HepG2 (cell line): ENCODE results near the gene TUBB4A. TPM values are rescaled to one million over a fixed set of nuclear protein-coding genes. Genes with fewer than 3 reads are reported as not detected.

ENCODE experiments used
- ATAC-seq: fragments of 200-7000 bp; cut with Tn5 transposase; 3 replicates; pipeline ENCODE4 v1.9.1; 2020; ENCODE audit warnings: mild to moderate bottlenecking, moderate library complexity
- BruUV-seq: library from RNA; stranded (reverse); fragments of 400-500 nt; replicated peaks from 2 replicates; lab custom pipeline; 2021; lab: Mats Ljungman, UMichigan
- CTCF ChIA-PET: fragments of 300-600 bp; formaldehyde crosslinking; extraction: SDS; loops from one replicate; lab custom pipeline; 2021; ENCODE audit warnings: low total read pairs, inconsistent platforms, low intra/inter-chr PET ratio; lab: Yijun Ruan, JAX
- POLR2A ChIA-PET: fragments of 350-600 bp; sonication (Branson Sonifier 250); formaldehyde crosslinking; loops from one replicate; lab custom pipeline; 2020; ENCODE audit warnings: antibody characterized with exemption, inconsistent platforms; lab: Yijun Ruan, JAX
- DNase-seq: peaks from one replicate; pipeline ENCODE4 v3.0.0-alpha.2; 2015; ENCODE audit warnings: low spot score
- FAIRE-seq: peaks from 3 replicates; lab custom pipeline; 2011; peaks lifted over from hg19 to GRCh38; lab: Jason Lieb, UNC
- H2AFZ ChIP-seq: one replicate; pipeline ENCODE4 v1.6.1; 2011; ENCODE audit warnings: low read length, inconsistent platforms
- H3K27ac ChIP-seq: fragments of 300-600 bp; 3 replicates; pipeline ENCODE4 v1.8.0; 2011; ENCODE audit warnings: mixed run types, mild to moderate bottlenecking, mixed read lengths, low read length, inconsistent platforms; ENCODE audit not compliant: insufficient read depth; ENCODE audit errors: extremely low read length
- H3K27me3 ChIP-seq, 2 experiments: fragments of 200-600 bp in 1 of 2; 2 replicates in 1 of 2; 3 replicates in 1 of 2; pipeline versions ENCODE4 v1.6.0 to v1.8.0; 2011; ENCODE audit warnings: low read length in 2 of 2, mild to moderate bottlenecking in 2 of 2, moderate library complexity in 2 of 2, inconsistent platforms in 1 of 2; ENCODE audit not compliant: insufficient read depth in 2 of 2, control insufficient read depth in 1 of 2
- H3K36me3 ChIP-seq, 2 experiments: fragments of 200-600 bp in 1 of 2; replicated peaks in 1 of 2; 2 replicates in 1 of 2; 3 replicates in 1 of 2; pipeline versions ENCODE4 v1.5.1 to v1.8.0; 2011; ENCODE audit warnings: low read length in 2 of 2, inconsistent platforms in 1 of 2; ENCODE audit not compliant: insufficient read depth in 2 of 2, control insufficient read depth in 1 of 2
- H3K4me1 ChIP-seq: 2 replicates; pipeline ENCODE4 v1.5.1; 2012; ENCODE audit warnings: low read length, inconsistent platforms; ENCODE audit not compliant: insufficient read depth
- H3K4me2 ChIP-seq: 2 replicates; pipeline ENCODE4 v1.6.0; 2011; ENCODE audit warnings: low read depth, low read length, inconsistent platforms
- H3K4me3 ChIP-seq, 3 experiments: fragments of 200-600 bp in 1 of 3; sonication (generic), shearing (Covaris generic) in 1 of 3; replicated peaks in 1 of 3; 2 replicates each; pipeline ENCODE4 v1.5.1; 2011 to 2016; ENCODE audit warnings: low read length in 3 of 3, inconsistent platforms in 2 of 3, low read depth in 2 of 3, mild to moderate bottlenecking in 2 of 3, control low read depth in 1 of 3, mixed read lengths in 1 of 3; ENCODE audit not compliant: insufficient read depth in 1 of 3
- H3K79me2 ChIP-seq: one replicate; pipeline ENCODE4 v1.6.1; 2011; ENCODE audit warnings: low read length, inconsistent platforms; ENCODE audit not compliant: insufficient read depth
- H3K9ac ChIP-seq: 2 replicates; pipeline ENCODE4 v1.6.0; 2011; ENCODE audit warnings: mild to moderate bottlenecking, low read depth, low read length, inconsistent platforms; ENCODE audit not compliant: insufficient read depth
- H3K9me3 ChIP-seq: 2 replicates; pipeline ENCODE4 v1.5.1; 2012; ENCODE audit warnings: mild to moderate bottlenecking, low read length
- H4K20me1 ChIP-seq: 2 replicates; pipeline ENCODE4 v1.6.0; 2011; ENCODE audit warnings: inconsistent platforms, mild to moderate bottlenecking, low read length, moderate library complexity; ENCODE audit not compliant: insufficient read depth
- ARID2 ChIP-seq: sonication (generic); formaldehyde crosslinking; IDR thresholded peaks from 2 replicates; pipeline ENCODE4 v1.8.1; 2022; ENCODE audit warnings: mild to moderate bottlenecking, missing genetic modification reagents, borderline replicate concordance
- CCAR2 ChIP-seq: fragments of 200-400 bp; formaldehyde crosslinking; optimal IDR thresholded peaks from 2 replicates; pipeline ENCODE3; 2018; ENCODE audit warnings: low read depth, mild to moderate bottlenecking, low read length, moderate library complexity
- CHCHD3 ChIP-seq: sonication (generic); formaldehyde crosslinking; IDR thresholded peaks from 2 replicates; pipeline ENCODE4 v1.8.0; 2022; ENCODE audit warnings: mild to moderate bottlenecking, missing genetic modification reagents, moderate library complexity
- HNF1B ChIP-seq: sonication (generic); formaldehyde crosslinking; IDR thresholded peaks from 2 replicates; pipeline ENCODE4 v1.5.1; 2020; ENCODE audit warnings: mild to moderate bottlenecking, moderate library complexity, missing genetic modification reagents
- PRPF4 ChIP-seq: fragments of 200-400 bp; formaldehyde crosslinking; IDR thresholded peaks from 2 replicates; pipeline ENCODE4 v1.6.1; 2016; ENCODE audit warnings: low read length, low read depth; ENCODE audit not compliant: poor library complexity, severe bottlenecking
- TP53 ChIP-seq: sonication (generic); formaldehyde crosslinking; conservative IDR thresholded peaks from 2 replicates; pipeline ENCODE4 v1.4.0; 2020; ENCODE audit warnings: missing genetic modification reagents
- ZBTB20 ChIP-seq: sonication (generic); formaldehyde crosslinking; IDR thresholded peaks from 2 replicates; pipeline ENCODE4 v1.8.1; 2023; ENCODE audit warnings: missing genetic modification reagents, low read depth, mild to moderate bottlenecking, borderline replicate concordance
- ZNF101 ChIP-seq: sonication (generic); formaldehyde crosslinking; IDR thresholded peaks from 2 replicates; pipeline ENCODE4 v1.4.0; 2020; ENCODE audit warnings: mild to moderate bottlenecking, low read depth, missing genetic modification reagents, borderline replicate concordance
- ZNF280B ChIP-seq: sonication (generic); formaldehyde crosslinking; IDR thresholded peaks from 2 replicates; pipeline ENCODE4 v1.5.0; 2020; ENCODE audit warnings: missing genetic modification reagents, mild to moderate bottlenecking, borderline replicate concordance
- ZNF362 ChIP-seq: sonication (generic); formaldehyde crosslinking; IDR thresholded peaks from 2 replicates; pipeline ENCODE4 v1.4.0; 2020; ENCODE audit warnings: missing genetic modification reagents, mild to moderate bottlenecking, borderline replicate concordance
- ZNF652 ChIP-seq: IDR thresholded peaks from 2 replicates; pipeline ENCODE4 v1.6.1; 2016; ENCODE audit warnings: low read depth, borderline replicate concordance
- WGBS: methylation state at CpG from one replicate; pipeline ENCODE4 v1.1.6; 2017; ENCODE audit warnings: low lambda C conversion rate; 5-methylcytosine and 5-hydroxymethylcytosine counted together
- in situ Hi-C: cut with HindIII; loops from 2 replicates; pipeline ENCODE4 v1.10.0; 2017; ENCODE audit warnings: low pct_unique_long_range_greater_than_20kb; ENCODE audit not compliant: extremely low pct_ligation_motif_present
- intact Hi-C: fragments of 100-400 bp; cut with micrococcal nuclease; formaldehyde crosslinking; loops from one replicate; pipeline ENCODE4 v1.10.0; 2022; ENCODE audit not compliant: unreplicated experiment
- polyA plus RNA-seq, 8 experiments: library from polyadenylated mRNA; depleted of rRNA in 3 of 8; stranded (reverse) in 7 of 8; unstranded in 1 of 8; fragments of >200 nt; fragmentation: Illumina TruSeq in 4 of 8; extraction: Trizol in 4 of 8; gene quantifications; 2 replicates each; pipeline versions ENCODE4 v1.2.1 to v1.2.3, GENCODE V29; 2011 to 2016; ENCODE audit warnings: low read depth in 4 of 8, missing spikeins in 1 of 8, mixed read lengths in 1 of 8; ENCODE audit not compliant: insufficient read depth in 1 of 8
- total RNA-seq, 5 experiments: library from RNA; depleted of rRNA; stranded (reverse); fragments of >200 nt; fragmentation: Illumina TruSeq; extraction: Trizol; gene quantifications; 2 replicates each; pipeline ENCODE4 v1.2.3, GENCODE V29; 2016; ENCODE audit warnings: low read depth in 1 of 5

The TUBB4A gene
- total and polyA plus RNA-seq, 2 of the 13 experiments (the other 11 are each of a cell fraction or from before 2014, with no cell fraction given): not detected

GRCh38 chr19:6471076-6471475, 31.0 kb downstream of the TUBB4A start:
- intact Hi-C loops (no loop called here), in situ Hi-C loops (no loop called here)
- no peaks in the 10 kb centered on the region for H4K20me1 ChIP-seq
- 73% methylated on average over 12 of the region's 14 CpGs for WGBS
- DNase-seq (no peak), ATAC-seq (no peak), FAIRE-seq (no peak)
- no TSS peak for BruUV-seq
- no peak overlapping the region for H3K27ac ChIP-seq
- peaks cover 12% of the 10 kb centered on the region; the same call in 1 of the 2 replicates for H3K4me1 ChIP-seq
- H3K9me3 ChIP-seq: no peaks in the 10 kb centered on the region
- H3K27me3 ChIP-seq: no peaks in the 10 kb centered on the region
- TF ChIP-seq TP53 (no peak), CCAR2 (no peak), ZNF101 (CRISPR knock-in tag) (no peak), PRPF4 (no peak), ZBTB20 (no peak), ARID2 (no peak), HNF1B (CRISPR knock-in tag) (no peak)
- no peak overlapping the region for H3K9ac ChIP-seq
- no peak overlapping the region for H2AFZ ChIP-seq
- CTCF ChIA-PET: no interaction called here
- POLR2A ChIA-PET: no interaction called here
- no peak overlapping the region for H3K4me3 ChIP-seq
- no peak overlapping the region for H3K4me2 ChIP-seq
- no peaks in the 10 kb centered on the region for H3K79me2 ChIP-seq
- H3K36me3 ChIP-seq: no peaks in the 10 kb centered on the region; a peak in 1 of 5 replicates

GRCh38 chr19:6470173-6470572, 31.9 kb downstream of the TUBB4A start:
- intact Hi-C loops (no loop called here), in situ Hi-C loops (no loop called here)
- Histone ChIP-seq H3K27ac (no peak overlapping the region), H3K4me2 (no peak overlapping the region), H3K79me2 (no peaks in the 10 kb centered on the region), H3K36me3 (no peaks in the 10 kb centered on the region; a peak in 1 of 5 replicates), H3K4me1 (peaks cover 10% of the 10 kb centered on the region), H3K9me3 (no peaks in the 10 kb centered on the region), H4K20me1 (no peaks in the 10 kb centered on the region), H3K27me3 (no peaks in the 10 kb centered on the region), H2AFZ (no peak overlapping the region), H3K4me3 (no peak overlapping the region), H3K9ac (no peak overlapping the region)
- no peak for TF ChIP-seq ZNF280B
- TF ChIP-seq CHCHD3 (CRISPR knock-in tag): no peak
- TF ChIP-seq ZNF652 (CRISPR knock-in tag): no peak
- no peak for TF ChIP-seq ZNF362 (CRISPR knock-in tag)
- no peak for FAIRE-seq
- POLR2A ChIA-PET: no interaction called here
- CTCF ChIA-PET: no interaction called here
- no TSS peak for BruUV-seq
- no peak for DNase-seq
- ATAC-seq: no peak
- WGBS: 86% methylated on average over 7 of the region's 8 CpGs
